Gastrocnemius medialis (tissue), 4 donors: ENCODE results near the gene TRIM47. TPM values are rescaled to one million over a fixed set of nuclear protein-coding genes. Genes with fewer than 3 reads are reported as not detected.
A peak's percentile ranks its signal among the peaks of the same experiment; 100 is the strongest.

ENCODE experiments used
- ATAC-seq, 2 donors: fragments of 150-250 bp; one replicate each; pipeline ENCODE4 v1.9.1; 2016
- DNase-seq, 2 donors: peaks; one replicate each; pipeline ENCODE4 v3.0.0-alpha.2; 2019
- H3K27ac ChIP-seq, 4 donors: fragments of 200-600 bp; sonication (generic); 1 replicate in 1 of 4; 2 replicates in 3 of 4; pipeline ENCODE4 v1.5.1; 2016 to 2018; ENCODE audit warnings: mild to moderate bottlenecking in 2 of 4, moderate library complexity in 1 of 4
- H3K27me3 ChIP-seq, 3 donors: fragments of 200-600 bp; sonication (generic) in 2 of 3; 1 replicate in 1 of 3; 2 replicates in 2 of 3; pipeline versions ENCODE4 v1.5.1 to v1.6.0; 2016 to 2019; ENCODE audit warnings: mild to moderate bottlenecking in 1 of 3, moderate library complexity in 1 of 3
- H3K36me3 ChIP-seq, 2 donors: fragments of 200-600 bp; sonication (generic) in 1 of 2; one replicate each; pipeline ENCODE4 v1.5.1; 2017 to 2018
- H3K4me1 ChIP-seq, 2 donors: fragments of 200-600 bp; sonication (generic) in 1 of 2; one replicate each; pipeline ENCODE4 v1.5.1; 2016 to 2017; ENCODE audit warnings: mild to moderate bottlenecking in 2 of 2
- H3K4me3 ChIP-seq, 4 donors: fragments of 200-600 bp; sonication (generic) in 3 of 4; 1 replicate in 1 of 4; 2 replicates in 3 of 4; pipeline ENCODE4 v1.5.1; 2016 to 2019; ENCODE audit warnings: mild to moderate bottlenecking in 2 of 4
- H3K9me3 ChIP-seq, 3 donors: fragments of 200-600 bp; sonication (generic) in 2 of 3; 1 replicate in 1 of 3; 2 replicates in 2 of 3; pipeline ENCODE4 v1.5.1; 2016 to 2019
- POLR2A ChIP-seq, 2 donors: fragments of 450-650 bp; IDR thresholded peaks; one replicate each; pipeline ENCODE4 v1.6.1; 2017; ENCODE audit warnings: antibody characterized with exemption in 2 of 2, mild to moderate bottlenecking in 2 of 2, moderate library complexity in 2 of 2
- in situ Hi-C, 4 donors: fragments of 200-750 bp; cut with MboI; loops; one replicate each; pipeline versions ENCODE4 v1.15.0 to v1.8.0; 2017; ENCODE audit warnings: low sequenced_read_pairs in 4 of 4
- intact Hi-C: fragments of 100-400 bp; cut with DNase I; formaldehyde crosslinking; loops from one replicate; pipeline ENCODE4 v1.15.1; 2023; ENCODE audit warnings: low total_unique reads
- total RNA-seq, 4 donors: library from RNA; depleted of rRNA; stranded (reverse); fragments of >200 nt; gene quantifications; one replicate each; pipeline versions ENCODE4 v1.1.0 to v1.2.3, GENCODE V29; 2016
- TF ChIP-seq, protein P1 (sequence below), 5 experiments: fragments of 450-650 bp in 3 of 5; fragments of 200-600 bp in 2 of 5; sonication (generic) in 2 of 5; IDR thresholded peaks in 4 of 5; conservative IDR thresholded peaks in 1 of 5; 1 replicate in 4 of 5; 2 replicates in 1 of 5; pipeline ENCODE4 v1.5.1; 2016 to 2019; ENCODE audit warnings: antibody characterized with exemption in 5 of 5, mild to moderate bottlenecking in 3 of 5, moderate library complexity in 3 of 5

Gene TRIM47
- total RNA-seq, 4 donors from 2014 or later: 9.5 to 18.4 (median 15.5) TPM

DNA sequence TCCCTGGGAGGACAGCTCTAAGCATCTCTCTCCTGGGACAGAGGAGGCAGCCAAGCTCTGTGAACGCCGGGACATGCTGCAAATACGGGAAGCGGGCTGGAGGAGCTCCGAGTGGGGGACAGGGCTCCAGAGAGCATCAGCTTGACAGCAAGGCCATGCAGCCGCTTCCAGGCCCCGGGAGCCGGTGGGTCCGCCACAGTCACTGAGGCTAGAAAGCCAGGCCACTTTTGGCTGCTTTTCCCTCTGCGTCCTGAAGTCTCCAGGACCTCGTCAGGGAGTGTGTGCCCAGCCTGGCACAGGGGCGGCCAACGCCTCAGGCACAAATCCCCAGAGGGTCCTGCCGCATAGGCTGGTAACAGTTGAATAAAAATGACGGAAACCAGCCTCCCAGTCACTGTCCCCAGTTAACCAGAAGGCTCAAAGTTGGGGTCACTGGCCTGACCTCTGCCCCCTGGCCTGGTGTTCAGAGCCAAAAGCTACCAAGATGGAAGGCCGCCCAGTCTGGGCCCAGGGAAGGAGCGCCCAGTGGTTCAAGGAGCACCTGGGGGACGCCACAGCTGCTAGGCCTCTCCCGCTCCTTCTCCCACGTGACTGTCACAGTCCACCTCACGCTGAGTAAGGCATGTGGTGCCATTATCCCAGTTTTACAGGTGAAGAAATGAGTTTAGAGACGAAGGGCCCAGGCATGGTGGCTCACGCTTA lies 21.5 kb upstream of the TRIM47 start:
- Histone ChIP-seq H3K4me3 (no peak overlapping the region), H3K27me3 (no peaks in the 10 kb centered on the region), H3K9me3 (no peaks in the 10 kb centered on the region), H3K4me1 (peaks cover 26 to 33% of the 10 kb centered on the region in 2 donors), H3K27ac (no peak overlapping the region), H3K36me3 (peaks cover 0 to 45% of the 10 kb centered on the region in 2 donors)
- TF ChIP-seq POLR2A (IDR thresholded peaks at IDR 0.05): no peak
- TF ChIP-seq, protein P1, sequence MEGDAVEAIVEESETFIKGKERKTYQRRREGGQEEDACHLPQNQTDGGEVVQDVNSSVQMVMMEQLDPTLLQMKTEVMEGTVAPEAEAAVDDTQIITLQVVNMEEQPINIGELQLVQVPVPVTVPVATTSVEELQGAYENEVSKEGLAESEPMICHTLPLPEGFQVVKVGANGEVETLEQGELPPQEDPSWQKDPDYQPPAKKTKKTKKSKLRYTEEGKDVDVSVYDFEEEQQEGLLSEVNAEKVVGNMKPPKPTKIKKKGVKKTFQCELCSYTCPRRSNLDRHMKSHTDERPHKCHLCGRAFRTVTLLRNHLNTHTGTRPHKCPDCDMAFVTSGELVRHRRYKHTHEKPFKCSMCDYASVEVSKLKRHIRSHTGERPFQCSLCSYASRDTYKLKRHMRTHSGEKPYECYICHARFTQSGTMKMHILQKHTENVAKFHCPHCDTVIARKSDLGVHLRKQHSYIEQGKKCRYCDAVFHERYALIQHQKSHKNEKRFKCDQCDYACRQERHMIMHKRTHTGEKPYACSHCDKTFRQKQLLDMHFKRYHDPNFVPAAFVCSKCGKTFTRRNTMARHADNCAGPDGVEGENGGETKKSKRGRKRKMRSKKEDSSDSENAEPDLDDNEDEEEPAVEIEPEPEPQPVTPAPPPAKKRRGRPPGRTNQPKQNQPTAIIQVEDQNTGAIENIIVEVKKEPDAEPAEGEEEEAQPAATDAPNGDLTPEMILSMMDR (IDR thresholded peaks at IDR 0.05 in 4 of 5, conservative IDR thresholded peaks at IDR 0.05 in 1 of 5): no peak
- no peak for ATAC-seq
- intact Hi-C loops: loop anchor here (5.0 kb wide), 2 partner anchors 118 to 133 kb away; partner anchors contain the start of genes GALK1 and UNK
- in situ Hi-C loops: loop anchor here in 1 of 4 donors (25.0 kb wide), 1 partner anchor 138 kb away; the partner anchor contains the start of gene GALK1
- DNase-seq: no peak

DNA sequence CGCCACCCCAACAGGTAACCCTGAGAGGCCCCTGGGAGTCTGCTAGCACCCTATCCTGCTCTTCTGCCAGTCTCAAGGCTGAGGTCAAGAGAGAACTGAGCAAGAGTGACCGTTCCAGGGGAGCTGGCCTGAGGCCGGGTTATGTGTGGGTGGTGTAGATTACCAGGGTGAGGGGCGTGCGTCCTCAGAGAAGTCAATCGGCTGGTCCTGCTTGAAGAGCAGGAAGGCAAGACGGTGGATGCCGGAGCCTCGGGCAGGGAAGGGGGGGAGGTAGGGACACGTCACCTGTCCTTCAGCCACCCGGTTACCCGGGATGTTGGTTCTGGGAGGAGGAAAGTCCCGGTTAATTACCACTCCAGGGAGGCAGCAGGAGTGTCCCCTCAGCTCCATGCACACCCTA lies 21.0 kb upstream of the TRIM47 start:
- no peak for ATAC-seq
- Histone ChIP-seq H3K36me3 (peaks cover 0 to 45% of the 10 kb centered on the region in 2 donors), H3K27me3 (no peaks in the 10 kb centered on the region), H3K4me1 (peaks cover 28 to 39% of the 10 kb centered on the region in 2 donors), H3K4me3 (no peak overlapping the region), H3K9me3 (no peaks in the 10 kb centered on the region), H3K27ac (no peak overlapping the region)
- DNase-seq: no peak
- intact Hi-C loops (loop anchor here (5.0 kb wide), 2 partner anchors 117 to 132 kb away; partner anchors contain the start of genes GALK1 and UNK), in situ Hi-C loops (loop anchor here in 1 of 4 donors (25.0 kb wide), 1 partner anchor 137 kb away; the partner anchor contains the start of gene GALK1)
- no peak for TF ChIP-seq POLR2A (IDR thresholded peaks at IDR 0.05)
- TF ChIP-seq, protein P1 (IDR thresholded peaks at IDR 0.05 in 4 of 5, conservative IDR thresholded peaks at IDR 0.05 in 1 of 5): no peak

DNA sequence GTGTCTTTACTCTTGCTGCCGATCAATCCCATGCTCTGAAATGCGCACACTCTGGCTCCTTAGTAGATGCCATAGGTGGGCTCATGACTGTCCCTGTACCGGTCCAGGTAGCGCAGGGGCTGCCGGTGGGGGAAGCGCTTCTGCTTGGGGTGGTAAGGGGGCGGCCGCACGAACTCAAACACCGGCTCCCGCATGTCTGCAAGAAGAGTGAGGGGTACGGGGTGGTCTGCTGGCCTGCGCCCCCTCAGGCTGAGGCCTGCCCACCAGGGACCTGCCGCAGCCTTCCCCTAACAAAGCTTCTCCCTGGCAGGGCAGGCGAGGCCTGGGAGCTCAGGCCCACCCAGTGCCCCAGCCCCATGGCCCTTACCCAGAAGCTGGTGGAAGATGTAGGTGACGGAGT lies 20.4 kb upstream of the TRIM47 start:
- H3K27ac ChIP-seq: no peak overlapping the region
- peaks cover 0 to 45% of the 10 kb centered on the region in 2 donors for H3K36me3 ChIP-seq
- H3K9me3 ChIP-seq: no peaks in the 10 kb centered on the region
- H3K4me1 ChIP-seq: peaks cover 25 to 39% of the 10 kb centered on the region in 2 donors
- ATAC-seq (no peak), DNase-seq (no peak)
- no peak for TF ChIP-seq POLR2A (IDR thresholded peaks at IDR 0.05)
- TF ChIP-seq, protein P1 (IDR thresholded peaks at IDR 0.05 in 4 of 5, conservative IDR thresholded peaks at IDR 0.05 in 1 of 5): no peak
- intact Hi-C loops: loop anchor here (5.0 kb wide), 2 partner anchors 116 to 131 kb away; partner anchors contain the start of genes GALK1 and UNK
- H3K4me3 ChIP-seq: no peak overlapping the region
- H3K27me3 ChIP-seq: no peaks in the 10 kb centered on the region
- in situ Hi-C loops: loop anchor here in 1 of 4 donors (25.0 kb wide), 1 partner anchor 136 kb away; the partner anchor contains the start of gene GALK1

DNA sequence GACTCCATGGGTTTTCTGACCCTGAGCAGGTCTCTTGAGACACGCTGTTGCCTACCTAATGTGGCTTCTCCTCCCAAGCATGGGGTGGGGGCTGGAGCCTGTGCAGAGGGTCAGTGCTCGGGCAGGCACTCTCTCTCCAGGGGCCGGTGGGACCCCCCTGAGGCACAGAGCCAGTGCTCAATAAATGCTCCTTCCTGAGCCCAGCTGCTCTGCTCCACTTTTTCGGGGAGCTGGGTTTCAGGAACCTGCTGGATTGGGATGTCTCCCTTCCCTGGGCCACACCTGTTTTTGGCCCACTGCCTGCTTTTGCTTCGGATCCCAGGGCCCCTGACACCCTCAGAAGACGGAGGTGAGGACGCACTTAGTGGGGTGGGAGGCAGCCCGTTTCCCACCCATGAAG lies 19.7 kb upstream of the TRIM47 start:
- Histone ChIP-seq H3K9me3 (no peaks in the 10 kb centered on the region), H3K27me3 (no peaks in the 10 kb centered on the region), H3K27ac (peak overlapping the region in 2 of 4 donors; percentile 96), H3K4me3 (no peak overlapping the region), H3K4me1 (peaks cover 18 to 33% of the 10 kb centered on the region in 2 donors), H3K36me3 (peaks cover 0 to 44% of the 10 kb centered on the region in 2 donors)
- no peak for DNase-seq
- intact Hi-C loops (loop anchor here (5.0 kb wide), 2 partner anchors 116 to 131 kb away; partner anchors contain the start of genes GALK1 and UNK), in situ Hi-C loops (loop anchor here in 1 of 4 donors (25.0 kb wide), 1 partner anchor 136 kb away; the partner anchor contains the start of gene GALK1)
- no peak for ATAC-seq
- TF ChIP-seq, protein P1 (IDR thresholded peaks at IDR 0.05 in 4 of 5, conservative IDR thresholded peaks at IDR 0.05 in 1 of 5): no peak
- TF ChIP-seq POLR2A (IDR thresholded peaks at IDR 0.05): no peak
